Endothelial cell of umbilical vein (primary cell): Measurements from ENCODE around the gene ELF3. TPM values are rescaled to one million over a fixed set of nuclear protein-coding genes. Genes with fewer than 3 reads are reported as not detected.

Source experiments
- BruUV-seq: library from RNA; stranded (reverse); fragments of 400-500 nt; replicated peaks from 2 replicates; lab custom pipeline; 2021; lab: Mats Ljungman, UMichigan
- CTCF ChIA-PET: fragments of 300-600, 350-600 bp; sonication (Branson Sonifier 250); formaldehyde crosslinking; loops from one replicate; lab custom pipeline; 2021; ENCODE audit warnings: antibody characterized with exemption, inconsistent platforms; lab: Charles Lee
- POLR2A ChIA-PET: fragments of 300-600, 350-600 bp; sonication (Branson Sonifier 250); formaldehyde crosslinking; loops from one replicate; lab custom pipeline; 2021; ENCODE audit warnings: antibody characterized with exemption, inconsistent platforms; lab: Charles Lee
- DNase-seq: peaks from one replicate; pipeline ENCODE4 v3.0.0-alpha.2; 2011; ENCODE audit warnings: low read depth, low spot score
- FAIRE-seq: peaks from 2 replicates; lab custom pipeline; 2011; peaks lifted over from hg19 to GRCh38; lab: Jason Lieb, UNC
- H2AFZ ChIP-seq: 2 replicates; pipeline ENCODE4 v1.6.0; 2012; ENCODE audit warnings: low read depth, low read length, control low read depth, inconsistent platforms
- H3K27ac ChIP-seq: 2 replicates; pipeline ENCODE4 v1.5.1; 2011; ENCODE audit warnings: low read depth, mild to moderate bottlenecking, control low read depth, low read length, moderate library complexity; ENCODE audit not compliant: insufficient read depth
- H3K27me3 ChIP-seq, 2 experiments: 2 replicates each; pipeline versions ENCODE4 v1.6.0 to v1.6.1; 2011; ENCODE audit warnings: low read length in 2 of 2, mixed read lengths in 1 of 2; ENCODE audit not compliant: control insufficient read depth in 2 of 2, insufficient read depth in 2 of 2
- H3K36me3 ChIP-seq, 2 experiments: 2 replicates in 1 of 2; 3 replicates in 1 of 2; pipeline ENCODE4 v1.5.1; 2011; ENCODE audit warnings: low read length in 2 of 2, mild to moderate bottlenecking in 1 of 2, moderate library complexity in 1 of 2; ENCODE audit not compliant: control insufficient read depth in 2 of 2, insufficient read depth in 2 of 2; ENCODE audit errors: extremely low read depth in 1 of 2
- H3K4me1 ChIP-seq: 3 replicates; pipeline ENCODE4 v1.5.1; 2011; ENCODE audit warnings: mild to moderate bottlenecking, low read length; ENCODE audit not compliant: control insufficient read depth, insufficient read depth; ENCODE audit errors: extremely low read depth
- H3K4me2 ChIP-seq: 2 replicates; pipeline ENCODE4 v1.6.1; 2011; ENCODE audit warnings: low read length, control low read depth, mixed read lengths; ENCODE audit not compliant: insufficient read depth
- H3K4me3 ChIP-seq, 3 experiments: fragments of 200-600 bp in 1 of 3; sonication (generic), shearing (Covaris generic) in 1 of 3; replicated peaks in 1 of 3; 2 replicates each; pipeline ENCODE4 v1.5.1; 2011 to 2016; ENCODE audit warnings: control low read depth in 3 of 3, low read length in 3 of 3, mild to moderate bottlenecking in 2 of 3, inconsistent platforms in 1 of 3, low read depth in 1 of 3, moderate library complexity in 1 of 3; ENCODE audit not compliant: insufficient read depth in 1 of 3
- H3K79me2 ChIP-seq: 2 replicates; pipeline ENCODE4 v1.6.0; 2012; ENCODE audit warnings: low read length, inconsistent platforms; ENCODE audit not compliant: control insufficient read depth, insufficient read depth
- H3K9ac ChIP-seq: replicated peaks from 2 replicates; pipeline ENCODE3; 2011; ENCODE audit warnings: low read length, control low read depth; ENCODE audit not compliant: insufficient read depth; ENCODE audit errors: extremely low read depth
- H3K9me1 ChIP-seq: replicated peaks from 3 replicates; pipeline ENCODE4 v1.6.0; 2011; ENCODE audit warnings: mild to moderate bottlenecking, low read length; ENCODE audit not compliant: control insufficient read depth, insufficient read depth; ENCODE audit errors: extremely low read depth
- H3K9me3 ChIP-seq: replicated peaks from 2 replicates; pipeline ENCODE4 v1.5.1; 2012; ENCODE audit warnings: low read length, inconsistent platforms; ENCODE audit not compliant: control insufficient read depth, insufficient read depth
- H4K20me1 ChIP-seq: replicated peaks from 2 replicates; pipeline ENCODE3; 2011; ENCODE audit warnings: mild to moderate bottlenecking, low read length; ENCODE audit not compliant: control insufficient read depth, insufficient read depth; ENCODE audit errors: extremely low read depth
- CTCF ChIP-seq, 2 donors: IDR thresholded peaks; 1 replicate in 1 of 2; 2 replicates in 1 of 2; pipeline ENCODE4 v1.5.1; 2011; ENCODE audit warnings: low read length in 2 of 2, mild to moderate bottlenecking in 2 of 2, moderate library complexity in 2 of 2, control low read depth in 1 of 2, inconsistent platforms in 1 of 2, low read depth in 1 of 2; ENCODE audit not compliant: insufficient read depth in 1 of 2; ENCODE audit errors: extremely low read depth in 1 of 2
- EZH2 ChIP-seq: IDR thresholded peaks from 2 replicates; pipeline ENCODE4 v1.6.1; 2012; ENCODE audit warnings: borderline replicate concordance, low read depth, mild to moderate bottlenecking, moderate library complexity, low read length, inconsistent platforms; ENCODE audit not compliant: severe bottlenecking
- FOS ChIP-seq: IDR thresholded peaks from 2 replicates; pipeline ENCODE4 v1.6.1; 2011; ENCODE audit warnings: mild to moderate bottlenecking, low read length, moderate library complexity, borderline replicate concordance; ENCODE audit not compliant: insufficient read depth
- GATA2 ChIP-seq: IDR thresholded peaks from 2 replicates; pipeline ENCODE4 v1.7.0; 2011; ENCODE audit warnings: low read depth, mild to moderate bottlenecking, moderate library complexity, mixed read lengths, low read length; ENCODE audit not compliant: insufficient read length, insufficient read depth
- JUN ChIP-seq: IDR thresholded peaks from 2 replicates; pipeline ENCODE4 v1.6.1; 2011; ENCODE audit warnings: borderline replicate concordance, low read depth; ENCODE audit not compliant: insufficient read length, insufficient read depth
- MAX ChIP-seq: IDR thresholded peaks from 2 replicates; pipeline ENCODE4 v1.6.1; 2011; ENCODE audit not compliant: insufficient read depth, insufficient read length
- MYC ChIP-seq: IDR thresholded peaks from one replicate; pipeline ENCODE4 v1.6.1; 2011; ENCODE audit warnings: mild to moderate bottlenecking, low read depth, low read length
- POLR2A ChIP-seq: IDR thresholded peaks from 2 replicates; pipeline ENCODE4 v1.6.1; 2012; ENCODE audit warnings: low read depth, mild to moderate bottlenecking, control low read depth, low read length
- POLR2AphosphoS5 ChIP-seq: IDR thresholded peaks from 2 replicates; pipeline ENCODE4 v1.6.1; 2012; ENCODE audit warnings: low read depth, mild to moderate bottlenecking, control low read depth, low read length, moderate library complexity; ENCODE audit not compliant: insufficient read depth
- dilution Hi-C: fragments of 300-500 bp; cut with MboI; formaldehyde crosslinking; loops from one replicate; pipeline ENCODE4 v1.15.0; 2019; ENCODE audit warnings: low sequenced_read_pairs; ENCODE audit not compliant: extremely low pct_ligation_motif_present
- intact Hi-C: fragments of 100-400 bp; cut with micrococcal nuclease; formaldehyde crosslinking; loops from one replicate; pipeline ENCODE4 v1.10.0; 2022
- polyA plus RNA-seq, 4 experiments: library from polyadenylated mRNA; depleted of rRNA in 3 of 4; stranded (reverse) in 3 of 4; unstranded in 1 of 4; fragments of >200 nt; gene quantifications; 2 replicates each; pipeline versions ENCODE4 v1.2.1 to v1.2.3, GENCODE V29; 2011 to 2012; ENCODE audit warnings: missing spikeins in 1 of 4
- total RNA-seq: library from RNA; stranded (reverse); gene quantifications from 2 replicates; pipeline ENCODE4 v1.2.3, GENCODE V29; 2021

The ELF3 gene
- total and polyA plus RNA-seq, 2 donors (not counting 3 experiments of a cell fraction or from before 2014, with no cell fraction given), result 0.07 to 0.29 TPM

- Histone ChIP-seq H3K9me1 (no peaks in the 10 kb centered on the region), H3K79me2 (no peaks in the 10 kb centered on the region), H2AFZ (no peak overlapping the region), H3K9ac (no peak overlapping the region), H3K9me3 (no peaks in the 10 kb centered on the region), H3K36me3 (no peaks in the 10 kb centered on the region), H3K4me3 (no peak overlapping the region), H3K27ac (no peak overlapping the region), H3K4me2 (no peak overlapping the region), H3K4me1 (no peaks in the 10 kb centered on the region), H4K20me1 (no peaks in the 10 kb centered on the region), H3K27me3 (peaks cover 2 to 5% of the 10 kb centered on the region in 2 experiments)
- dilution Hi-C loops, result no loop called here
- FAIRE-seq (no peak), DNase-seq (no peak)
- ChIA-PET CTCF (no interaction called here), POLR2A (no interaction called here)
- TF ChIP-seq EZH2 (no peak), JUN (no peak), CTCF (IDR thresholded peaks at IDR 0.05; ENCODE audit: extremely low read depth in 1 of 2, insufficient read depth in 1 of 2, low read depth in 1 of 2, low read length in 2 of 2) (no peak)
- intact Hi-C loops, result no loop called here
- BruUV-seq, result no TSS peak
Measured at GRCh38 chr1:202029727-202030126, 19.3 kb downstream of the ELF3 start.

GRCh38 chr1:202031796-202032195 lies 21.4 kb downstream of the ELF3 start:
- DNase-seq (no peak), FAIRE-seq (no peak)
- H3K9me3 ChIP-seq, result no peaks in the 10 kb centered on the region
- H2AFZ ChIP-seq, result no peak overlapping the region
- no peak overlapping the region for H3K4me3 ChIP-seq
- intact Hi-C loops, result no loop called here
- TF ChIP-seq GATA2 (no peak), EZH2 (no peak), JUN (no peak), MYC (no peak), POLR2AphosphoS5 (no peak), POLR2A (no peak), FOS (no peak), CTCF (IDR thresholded peaks at IDR 0.05; ENCODE audit: extremely low read depth in 1 of 2, insufficient read depth in 1 of 2, low read depth in 1 of 2, low read length in 2 of 2) (no peak), MAX (no peak)
- H3K9ac ChIP-seq, result no peak overlapping the region
- H3K27me3 ChIP-seq, result peaks cover 2 to 5% of the 10 kb centered on the region in 2 experiments
- no peak overlapping the region for H3K4me2 ChIP-seq
- H3K9me1 ChIP-seq, result no peaks in the 10 kb centered on the region
- dilution Hi-C loops, result no loop called here
- no peaks in the 10 kb centered on the region for H4K20me1 ChIP-seq
- H3K79me2 ChIP-seq, result no peaks in the 10 kb centered on the region
- no peaks in the 10 kb centered on the region for H3K4me1 ChIP-seq
- no TSS peak for BruUV-seq
- ChIA-PET POLR2A (no interaction called here), CTCF (no interaction called here)
- H3K27ac ChIP-seq, result no peak overlapping the region
- no peaks in the 10 kb centered on the region for H3K36me3 ChIP-seq
